ENCODE results near the gene NKX6-2.
"Not testable (repeated sequence)": the region's sequence is repeated elsewhere in the genome, so short reads cannot be mapped to it uniquely, and the experiment has no call there.

Gene NKX6-2

DNA sequence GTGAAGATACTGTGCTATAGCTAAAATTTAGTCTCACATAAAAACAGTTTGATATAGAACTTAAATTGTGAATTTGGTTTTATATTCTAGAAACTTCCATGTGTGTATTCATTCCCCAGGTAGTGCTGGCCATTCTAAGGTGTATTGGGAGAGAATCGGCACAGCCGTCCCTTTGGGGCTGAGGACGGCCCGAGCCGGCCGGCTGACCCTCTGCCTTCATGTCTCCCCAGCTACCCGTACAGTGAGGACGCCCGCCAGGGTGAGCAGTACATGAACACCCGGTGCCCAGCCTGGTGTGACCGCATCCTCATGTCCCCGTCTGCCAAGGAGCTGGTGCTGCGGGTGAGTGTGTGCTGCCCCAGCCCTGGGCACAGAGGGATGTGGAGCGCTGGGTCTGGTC is 8.5 kb downstream of the NKX6-2 start:
- no peak for DNase-seq

DNA sequence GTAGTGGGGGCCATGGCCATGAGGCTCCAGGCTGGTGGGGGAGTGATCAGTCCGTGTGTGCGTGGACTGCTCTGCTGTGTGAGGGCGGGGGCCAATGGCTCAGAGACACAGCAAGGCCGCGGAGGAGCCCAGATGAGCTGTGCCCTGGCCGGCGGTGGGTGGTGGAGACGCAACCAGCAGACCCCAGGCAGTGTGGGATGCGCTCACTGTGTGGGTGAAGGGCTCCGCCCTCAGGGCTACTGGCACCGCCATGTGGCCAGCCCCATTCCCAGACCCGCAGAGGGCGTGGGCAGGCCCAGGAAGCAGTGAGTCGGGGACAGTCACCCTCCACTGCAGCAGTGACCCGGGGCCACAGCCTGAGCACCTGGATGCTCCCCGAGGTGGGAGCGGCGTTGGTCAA is 9.1 kb downstream of the NKX6-2 start:
- DNase-seq, result no peak

DNA sequence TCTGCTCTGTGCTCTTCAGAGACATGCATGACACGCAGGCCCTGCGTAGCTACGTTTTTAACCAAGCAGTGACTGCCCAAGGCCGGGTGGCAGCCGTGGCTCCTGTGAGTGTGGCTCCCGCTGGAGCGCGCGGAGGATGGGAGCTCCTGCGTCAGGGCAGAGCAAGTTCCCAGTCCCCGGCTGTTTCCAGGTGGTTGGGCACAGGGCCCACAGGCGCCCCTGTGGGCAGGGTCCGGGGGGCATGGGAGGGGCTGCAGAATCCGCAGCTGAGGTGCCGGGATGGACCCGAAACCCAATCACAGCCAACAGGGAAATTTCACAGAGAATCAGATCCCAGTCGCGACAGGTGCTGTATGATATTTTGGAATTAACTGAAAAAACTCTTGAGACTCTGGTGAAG is 9.8 kb downstream of the NKX6-2 start:
- no peak for DNase-seq

DNA sequence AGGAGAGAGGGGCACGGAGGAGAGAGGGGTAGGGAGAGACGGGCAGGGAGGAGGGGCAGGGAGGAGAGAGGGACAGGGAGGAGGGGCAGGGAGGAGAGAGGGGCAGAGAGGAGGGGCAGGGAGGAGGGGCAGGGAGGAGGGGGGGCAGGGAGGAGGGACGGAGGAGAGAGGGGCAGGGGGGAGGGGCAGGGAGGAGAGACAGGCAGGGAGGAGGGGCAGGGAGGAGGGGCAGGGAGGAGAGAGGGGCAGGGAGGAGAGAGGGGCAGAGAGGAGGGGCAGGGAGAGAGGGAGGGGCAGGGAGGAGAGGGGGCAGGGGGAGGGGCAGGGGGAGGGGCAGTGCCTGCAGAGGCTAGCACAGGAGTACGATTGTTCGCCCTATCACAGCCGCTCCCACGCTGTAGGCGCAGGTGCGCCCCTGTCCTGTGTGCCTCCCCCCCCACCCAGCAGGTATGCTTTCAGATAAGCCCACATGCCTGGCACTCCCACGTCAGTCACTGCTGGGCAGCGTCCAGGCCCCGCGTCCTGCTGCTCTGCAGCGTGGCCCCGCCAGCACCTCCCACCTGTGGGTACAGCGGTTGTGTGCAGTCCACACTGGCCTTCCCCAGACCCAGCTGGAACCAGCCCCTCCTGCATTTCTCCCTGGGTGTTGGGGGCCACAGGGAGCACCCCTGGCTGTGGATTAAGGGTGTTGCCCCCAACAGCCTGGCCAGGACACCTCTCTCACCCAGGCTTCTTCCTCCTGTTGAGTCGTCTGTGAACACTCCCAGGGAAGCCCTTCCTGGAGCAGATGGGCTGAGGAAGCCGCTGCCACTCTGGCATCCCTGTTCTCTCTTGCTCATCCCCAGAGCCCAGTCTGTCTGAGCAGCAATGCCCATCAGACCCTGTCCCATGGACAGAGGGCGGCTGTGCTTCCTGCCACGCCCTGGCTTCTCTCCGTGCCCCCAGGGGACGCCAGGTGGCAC is 10.8 kb downstream of the NKX6-2 start:
- DNase-seq, result no peak

DNA sequence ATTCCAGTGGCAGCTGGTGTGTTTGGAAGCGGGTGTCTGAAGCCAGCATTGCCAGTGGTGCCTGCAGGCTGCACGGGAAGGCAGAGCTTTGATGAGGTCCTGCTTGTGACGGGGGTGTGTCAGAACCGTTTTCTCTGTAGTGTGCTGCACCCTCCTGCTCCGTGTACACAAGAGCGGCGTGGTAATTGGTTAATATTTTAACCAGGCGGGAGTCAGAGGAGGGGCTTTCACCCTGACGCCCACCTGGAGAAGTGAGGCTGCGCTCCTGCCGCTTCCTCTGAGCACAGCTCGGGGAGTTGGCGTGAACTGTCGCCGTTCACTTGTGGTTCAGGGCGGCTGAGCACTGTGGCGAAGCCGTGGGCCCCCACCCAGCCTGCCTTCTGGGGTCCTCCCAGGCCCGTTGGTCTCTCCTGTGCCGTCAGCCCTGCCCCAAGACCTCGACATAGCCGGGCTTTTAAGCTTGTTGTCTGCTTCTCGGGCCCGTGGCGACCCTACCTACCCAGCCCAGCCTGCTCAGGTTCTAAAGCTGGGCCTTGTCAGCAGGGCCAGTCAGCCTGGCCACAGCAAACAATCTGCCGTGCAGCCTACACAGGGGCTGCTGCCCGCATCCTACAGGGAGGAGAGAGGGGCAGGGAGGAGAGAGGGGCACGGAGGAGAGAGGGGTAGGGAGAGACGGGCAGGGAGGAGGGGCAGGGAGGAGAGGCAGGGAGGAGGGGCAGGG is 11.6 kb downstream of the NKX6-2 start:
- DNase-seq, result no peak

DNA sequence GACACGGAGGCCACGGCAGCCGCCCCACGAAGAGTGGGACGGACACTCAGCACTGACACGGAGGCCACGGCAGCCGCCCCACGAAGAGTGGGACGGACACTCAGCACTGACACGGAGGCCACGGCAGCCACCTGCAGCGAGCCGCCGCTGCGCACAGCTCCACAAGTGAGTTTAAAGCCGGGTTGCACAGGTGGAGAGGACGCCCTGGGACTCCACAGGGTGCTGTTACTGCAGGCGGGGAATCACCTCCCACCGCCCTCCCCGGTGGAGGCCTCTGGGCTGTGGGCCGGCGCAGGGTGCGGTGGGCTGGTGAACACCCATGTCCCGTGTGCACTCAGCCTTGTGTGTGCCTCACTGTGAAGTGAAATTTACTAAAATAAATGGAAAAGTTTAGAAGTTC is 13.1 kb downstream of the NKX6-2 start:
- DNase-seq, result not testable (repeated sequence)

DNA sequence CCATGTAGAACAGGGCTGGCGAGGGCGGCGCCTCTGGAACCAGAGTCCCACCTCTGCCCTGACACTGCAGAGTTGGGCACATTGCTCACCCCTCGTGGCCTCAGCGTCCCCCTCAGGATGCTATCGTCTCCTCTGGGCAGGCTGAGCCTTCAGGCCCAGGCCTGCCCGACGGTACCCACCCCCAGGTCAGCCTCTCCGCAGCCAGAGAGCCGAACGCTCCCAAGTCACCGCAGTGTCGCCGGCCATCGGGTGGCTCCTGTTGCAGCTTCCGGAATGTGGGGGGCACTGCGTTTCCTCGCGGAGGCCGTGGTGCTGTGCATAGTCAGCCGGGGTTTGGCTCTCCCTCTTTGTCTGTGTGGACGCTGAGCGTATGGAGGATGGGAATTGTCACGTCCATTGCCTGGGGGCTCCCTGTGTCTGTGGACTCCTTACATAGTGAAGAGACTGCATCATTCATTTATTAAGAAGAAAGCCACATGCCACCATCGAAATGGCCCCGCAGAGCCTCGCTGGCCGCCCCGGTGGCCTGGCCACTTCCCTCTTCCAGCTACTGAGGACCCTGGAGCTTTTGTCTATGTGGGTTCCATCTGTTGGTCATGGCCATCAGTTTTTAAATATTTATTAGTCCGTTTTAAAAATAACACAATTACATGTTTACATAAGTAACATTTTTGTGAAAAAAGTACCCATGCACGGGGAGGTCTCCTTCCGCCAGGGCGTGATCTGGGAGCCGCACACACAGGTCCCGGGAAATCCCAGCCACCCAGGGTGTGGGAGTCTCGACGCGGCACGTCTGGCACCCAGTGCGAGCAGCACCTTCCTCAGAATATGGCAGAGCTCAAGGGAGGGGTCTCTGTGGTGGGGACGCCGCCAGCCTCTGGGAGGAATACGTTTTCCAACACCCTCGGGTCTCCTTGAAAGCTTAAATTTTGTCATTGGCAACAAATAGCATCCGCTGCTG is 15.6 kb downstream of the NKX6-2 start:
- DNase-seq, result no peak

DNA sequence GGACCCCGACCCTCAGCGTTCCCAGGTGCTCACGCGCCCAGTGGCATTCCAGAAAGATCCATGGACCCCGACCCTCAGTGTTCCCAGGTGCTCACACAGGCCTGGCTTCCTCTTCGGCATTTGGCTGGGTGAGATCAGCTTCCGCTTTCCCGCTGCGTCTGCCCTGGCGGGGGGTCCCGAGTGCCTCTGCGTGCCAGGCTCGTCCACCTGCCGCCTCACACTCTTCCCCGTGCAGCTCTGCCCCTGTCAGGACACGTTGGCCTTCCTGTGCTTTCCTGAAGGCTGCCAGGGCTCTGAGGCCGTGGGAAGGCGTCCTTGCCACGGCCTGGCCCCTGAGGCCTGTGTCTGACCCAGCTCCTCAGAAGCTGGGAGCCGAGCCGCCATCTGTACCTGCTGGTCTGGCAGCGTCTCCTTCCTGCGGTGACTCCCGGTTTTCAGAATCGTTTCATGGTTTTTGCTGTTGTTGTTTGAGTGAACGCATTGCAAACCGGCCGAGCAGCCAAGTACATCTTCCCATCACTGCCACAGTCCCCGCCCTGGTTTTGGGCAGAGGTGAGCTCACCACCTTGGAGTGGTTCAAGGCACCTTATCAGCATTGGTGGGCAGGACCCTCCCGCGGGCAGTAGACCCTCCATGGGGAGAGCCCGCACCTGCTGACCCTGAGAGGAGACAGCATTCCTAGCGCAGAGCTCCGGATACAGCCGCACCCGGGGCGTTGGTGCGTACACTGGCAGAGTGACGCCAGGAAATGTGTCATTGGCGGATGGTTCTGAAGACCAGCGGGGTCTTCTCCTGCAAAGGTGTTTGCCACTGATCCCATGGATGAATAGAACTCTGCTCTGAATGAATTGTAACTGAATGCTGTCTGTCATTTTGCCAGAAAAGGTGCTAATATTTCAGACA is 17.4 kb downstream of the NKX6-2 start:
- no peak for DNase-seq

DNA sequence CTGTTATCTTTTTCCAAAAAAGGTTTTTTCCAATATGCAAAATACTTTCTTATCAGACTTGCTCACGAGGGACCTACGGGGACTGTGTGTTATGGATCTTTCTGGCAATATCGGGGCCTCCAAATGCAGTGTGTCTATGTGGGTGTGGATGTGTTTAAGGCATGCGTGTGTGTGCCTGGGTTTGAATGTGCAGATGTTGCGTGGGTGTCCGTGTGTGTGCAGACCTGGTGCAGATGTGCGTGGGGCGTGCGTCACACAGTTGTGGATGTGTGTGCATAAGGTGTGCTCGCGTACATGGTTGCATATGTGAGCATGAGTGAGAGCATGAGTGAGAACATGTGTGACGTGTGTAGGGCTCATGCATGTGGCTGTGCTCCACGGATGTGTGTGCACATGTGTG is 19.7 kb downstream of the NKX6-2 start:
- DNase-seq, result no peak

DNA sequence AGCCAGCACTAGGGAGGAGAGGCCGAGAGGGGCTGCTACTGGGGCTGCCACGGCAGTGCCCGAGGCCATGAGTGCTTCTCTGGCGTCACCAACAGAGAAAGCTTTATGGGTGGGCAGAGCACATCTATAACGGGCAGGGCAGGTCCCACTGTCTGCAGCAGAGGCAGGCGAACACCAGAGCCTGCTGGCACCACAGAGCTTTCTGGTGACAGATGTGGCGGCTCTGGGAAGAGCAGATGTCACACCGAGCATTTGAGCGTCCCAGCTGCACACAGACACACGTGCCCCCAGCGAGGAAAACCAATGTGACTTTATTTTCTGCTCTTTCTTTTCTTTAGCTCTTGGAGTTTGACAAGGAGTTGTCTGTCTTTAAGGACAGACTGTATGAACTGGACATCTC is 20.5 kb downstream of the NKX6-2 start:
- DNase-seq, result no peak

DNA sequence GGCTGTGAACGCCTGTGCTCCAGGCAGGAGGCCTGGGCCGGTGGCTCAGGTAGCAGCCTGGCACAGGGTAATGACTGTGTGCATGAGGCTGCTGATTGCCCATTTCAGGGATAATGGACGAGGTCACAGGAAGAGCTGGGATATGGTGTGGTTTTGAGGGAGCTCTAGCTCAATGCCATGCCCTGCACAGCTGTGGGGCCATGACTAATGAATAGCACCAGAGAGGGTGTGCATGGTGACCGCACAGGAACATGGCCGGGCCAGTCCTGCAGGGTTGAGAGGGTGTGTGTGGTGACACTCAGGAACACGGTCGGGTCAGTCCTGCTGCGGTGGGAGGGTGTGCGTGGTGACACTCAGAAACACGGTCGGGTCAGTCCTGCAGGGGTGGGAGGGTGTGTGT is 21.8 kb downstream of the NKX6-2 start:
- DNase-seq, result no peak

DNA sequence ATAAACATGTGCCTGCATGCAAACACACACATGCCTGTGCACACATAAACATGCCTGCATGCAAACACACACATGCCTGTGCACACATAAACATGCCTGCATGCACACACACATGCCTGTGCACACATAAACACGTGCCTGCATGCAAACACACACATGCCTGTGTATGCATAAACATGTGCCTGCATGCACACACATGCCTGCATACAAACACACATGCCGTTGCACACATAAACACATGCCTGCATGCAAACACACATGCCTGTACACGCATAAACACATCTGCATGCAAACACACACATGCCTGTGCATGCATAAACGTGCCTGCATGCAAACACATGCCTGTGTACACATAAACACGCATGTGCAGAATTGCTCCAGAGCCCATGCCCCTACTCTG is 22.4 kb downstream of the NKX6-2 start:
- DNase-seq, result no peak

DNA sequence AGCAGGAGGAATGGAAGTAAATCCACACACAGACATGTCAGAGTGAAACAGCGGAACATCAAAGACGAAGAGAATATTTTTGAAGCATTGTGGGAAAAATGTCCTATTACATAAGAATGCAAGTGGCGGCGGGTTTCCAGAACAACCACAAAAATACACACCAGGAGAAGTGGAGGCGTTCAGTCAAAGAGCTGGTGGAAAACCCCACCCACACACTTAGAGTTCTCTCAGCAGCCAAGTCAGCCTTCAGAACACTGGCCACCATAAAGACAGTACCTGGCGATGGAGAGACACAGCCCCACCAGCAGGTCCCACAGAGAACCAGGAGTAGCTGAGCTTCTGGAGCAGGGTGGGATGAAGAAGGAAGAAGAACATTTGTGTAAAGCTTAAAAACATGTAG is 23.7 kb downstream of the NKX6-2 start:
- no peak for DNase-seq

DNA sequence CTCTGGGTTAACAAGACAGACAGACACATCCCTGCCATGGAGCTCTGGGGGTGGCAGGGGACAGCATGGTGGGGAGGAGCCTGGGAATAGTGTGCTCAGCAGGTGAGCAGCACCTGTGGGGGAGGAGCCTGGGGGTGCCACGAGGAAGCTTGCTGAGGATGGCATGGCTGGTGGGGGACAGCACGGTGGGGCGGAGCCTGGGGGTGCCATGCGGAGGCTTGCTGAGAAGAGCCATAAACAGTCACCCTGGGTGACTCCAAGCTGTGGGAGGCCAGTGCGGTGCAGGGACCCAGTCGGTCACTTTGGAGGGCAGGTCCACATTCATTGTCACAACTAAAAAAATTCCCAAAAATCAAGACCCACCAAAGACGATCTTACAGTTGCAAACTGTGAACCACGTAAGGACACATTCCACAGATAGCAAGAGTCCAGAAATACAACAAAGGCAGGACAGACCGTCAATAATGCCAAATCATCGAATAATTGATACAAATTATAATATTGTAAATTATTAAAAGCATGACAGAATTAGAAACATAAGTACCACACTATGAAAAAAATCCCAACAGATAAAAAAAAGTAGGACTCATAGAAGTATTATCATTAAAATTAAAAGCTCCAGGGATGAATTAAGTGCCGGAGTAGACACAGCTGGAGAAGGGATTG is 24.4 kb downstream of the NKX6-2 start:
- no peak for DNase-seq

DNA sequence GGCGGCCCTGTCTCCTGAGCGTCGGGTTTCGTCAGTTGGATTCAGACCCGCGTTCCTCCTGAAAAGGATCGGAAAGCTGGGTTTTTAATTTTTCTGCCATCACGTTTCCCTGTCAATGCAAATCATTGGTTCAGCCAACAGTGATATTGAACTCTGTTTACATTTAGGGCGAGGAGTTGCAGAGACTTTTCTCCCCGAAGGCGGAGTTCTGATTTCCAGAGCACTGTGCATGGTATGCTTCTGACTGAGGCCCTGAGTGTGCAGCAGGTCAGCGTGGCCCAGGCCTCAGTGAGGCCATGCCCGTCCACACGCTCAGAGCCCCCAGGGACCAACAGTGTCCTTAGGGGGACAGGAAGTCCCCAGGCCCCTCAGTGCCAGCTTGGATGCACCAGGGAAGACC is 27.1 kb downstream of the NKX6-2 start:
- no peak for DNase-seq

DNA sequence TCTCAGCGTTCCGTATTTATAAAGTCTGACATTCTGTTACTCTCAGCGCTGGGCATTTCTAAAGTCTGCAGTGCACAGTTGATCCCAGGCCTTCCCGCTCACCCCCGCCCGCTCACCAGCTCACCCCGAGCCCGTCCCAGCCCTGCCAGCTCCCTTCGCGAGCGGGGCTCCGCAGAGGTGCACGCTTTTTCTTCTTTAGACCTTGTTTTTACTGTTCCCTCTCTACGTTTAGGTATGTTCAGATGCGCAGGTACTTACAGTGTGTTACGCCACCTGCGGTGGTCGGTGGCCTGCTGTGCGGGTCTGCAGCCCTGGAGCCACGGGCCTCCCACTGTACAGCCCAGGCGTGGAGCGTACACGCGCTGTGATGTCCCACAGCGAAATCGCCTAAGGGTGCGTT is 28.8 kb downstream of the NKX6-2 start:
- DNase-seq, result no peak

DNA sequence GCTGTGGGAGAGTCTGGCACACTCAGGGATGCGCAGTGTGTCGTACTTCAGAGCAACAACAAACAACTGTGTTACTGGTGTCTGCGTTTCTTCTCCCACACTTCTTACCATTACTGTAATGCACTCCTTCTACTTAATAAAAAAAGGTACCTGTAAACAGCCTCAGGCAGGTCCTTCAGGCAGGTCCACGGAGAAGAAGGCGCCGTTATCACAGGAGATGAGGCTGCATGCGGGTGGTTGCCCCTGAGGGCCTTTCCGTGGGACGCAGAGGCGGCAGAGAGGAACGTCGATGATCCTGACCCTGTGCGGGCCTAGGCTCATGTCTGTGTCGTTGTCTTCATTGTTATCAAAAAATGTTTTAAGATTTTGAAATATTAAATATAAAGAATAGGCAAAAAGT is 29.4 kb downstream of the NKX6-2 start:
- no peak for DNase-seq

DNA sequence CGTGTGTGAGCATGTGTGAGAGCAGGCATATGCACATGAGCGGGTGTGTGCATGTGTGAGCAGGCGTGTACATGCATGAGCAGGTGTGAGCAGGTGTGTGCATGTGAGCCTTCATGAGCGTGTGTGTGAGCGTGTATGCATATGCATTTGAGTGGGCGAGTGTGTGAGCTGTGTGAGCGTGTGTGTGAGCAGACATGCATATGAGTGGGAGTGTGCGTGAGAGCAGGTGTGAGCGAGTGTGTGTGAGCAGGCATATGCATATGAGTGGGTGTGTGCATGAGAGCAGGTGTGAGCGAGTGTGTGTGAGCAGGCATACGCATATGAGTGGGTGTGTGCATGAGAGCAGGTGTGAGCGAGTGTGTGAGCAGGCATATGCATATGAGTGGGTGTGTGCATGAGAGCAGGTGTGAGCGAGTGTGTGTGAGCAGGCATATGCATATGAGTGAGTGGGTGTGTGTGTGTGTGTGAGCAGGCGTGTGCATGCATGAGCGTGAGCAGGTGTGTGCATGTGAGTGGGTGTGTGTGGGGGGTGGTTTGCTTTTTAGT is 30.7 kb downstream of the NKX6-2 start:
- DNase-seq, result no peak

DNA sequence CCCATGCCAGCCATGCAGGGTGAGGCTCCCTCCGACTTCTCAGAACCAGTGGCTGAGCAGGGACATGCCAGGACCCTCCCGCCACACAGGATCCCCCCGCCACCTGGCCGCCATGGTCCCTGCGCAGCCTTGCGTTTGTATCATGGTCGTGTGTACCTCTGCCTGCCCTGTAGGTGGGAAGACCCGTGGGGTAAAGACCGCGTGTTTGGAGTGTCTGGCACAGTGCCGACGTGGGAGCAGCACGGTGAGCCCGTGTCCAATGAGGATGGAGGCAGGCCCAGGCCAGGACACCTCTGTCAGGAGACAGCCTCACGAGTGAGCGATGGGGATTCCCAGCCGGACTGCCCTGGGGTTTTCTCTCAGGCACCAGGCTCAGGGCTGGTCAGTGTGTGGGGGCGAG is 31.9 kb downstream of the NKX6-2 start:
- DNase-seq, result no peak

DNA sequence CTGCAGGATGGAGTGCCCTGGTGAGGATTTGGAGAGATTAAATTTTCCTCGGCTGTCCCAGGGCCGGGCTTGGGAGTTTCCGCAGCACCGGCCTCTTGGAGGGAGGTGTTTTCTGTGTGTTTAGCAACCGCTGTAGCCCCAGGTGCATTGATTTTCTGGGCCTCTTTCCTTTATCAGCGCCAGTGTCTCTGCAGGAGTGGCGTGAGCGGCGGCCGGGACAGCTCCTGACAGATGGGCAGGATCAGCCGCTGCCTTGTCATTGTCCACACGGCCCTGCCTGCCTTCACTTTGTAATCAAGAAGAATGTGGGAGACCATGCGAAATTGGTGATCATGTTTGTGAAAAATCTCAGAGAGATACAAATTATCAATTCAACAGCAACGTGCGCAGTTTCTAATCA is 32.4 kb downstream of the NKX6-2 start:
- no peak for DNase-seq

DNA sequence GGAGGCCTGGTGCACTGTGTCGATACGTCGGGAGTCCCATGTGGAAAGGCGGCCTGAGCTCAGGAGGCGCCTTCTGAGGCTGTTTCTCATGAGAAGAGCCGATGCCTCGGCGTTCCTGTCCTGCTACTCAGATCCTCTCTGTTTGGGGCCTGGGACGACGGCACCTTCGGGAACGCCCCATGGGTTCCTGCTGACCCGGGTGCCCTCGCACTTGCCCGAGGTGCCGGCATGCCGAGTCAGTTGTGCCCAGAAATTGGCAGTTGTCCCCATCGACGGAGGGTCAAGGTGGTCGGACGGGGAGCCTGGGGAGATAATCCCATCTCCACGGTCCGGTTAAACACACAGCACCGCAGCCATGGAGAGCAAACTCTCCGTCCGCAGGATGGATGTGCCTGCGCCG is 33.0 kb downstream of the NKX6-2 start:
- no peak for DNase-seq
